Kidney (tissue), 14 donors: ENCODE data around the gene NCS1. TPM values are rescaled to one million over a fixed set of nuclear protein-coding genes. Genes with fewer than 3 reads are reported as not detected.

Source experiments
- DNase-seq, 5 donors: peaks; one replicate each; pipeline ENCODE4 v3.0.0-alpha.2; 2013 to 2020
- FAIRE-seq: peaks from 2 replicates; lab custom pipeline; 2012; peaks lifted over from hg19 to GRCh38; lab: Jason Lieb, UNC
- H3K27ac ChIP-seq, 2 donors: one replicate each; pipeline ENCODE4 v1.7.0; 2013; ENCODE audit warnings: low read depth in 2 of 2, low read length in 2 of 2, inconsistent platforms in 1 of 2
- H3K27me3 ChIP-seq: one replicate; pipeline ENCODE4 v1.7.1; 2013; ENCODE audit warnings: low read length, inconsistent platforms; ENCODE audit not compliant: control insufficient read depth, insufficient read depth
- H3K36me3 ChIP-seq, 3 donors: one replicate each; pipeline versions ENCODE4 v1.7.0 to v1.7.1; 2013; ENCODE audit warnings: low read length in 3 of 3, control low read depth in 1 of 3, inconsistent platforms in 1 of 3; ENCODE audit not compliant: insufficient read depth in 3 of 3, control insufficient read depth in 2 of 3
- H3K4me1 ChIP-seq, 3 donors: one replicate each; pipeline versions ENCODE4 v1.7.0 to v1.7.1; 2013; ENCODE audit warnings: low read length in 3 of 3, inconsistent platforms in 1 of 3, low read depth in 1 of 3; ENCODE audit not compliant: control insufficient read depth in 2 of 3, insufficient read depth in 2 of 3
- H3K4me3 ChIP-seq, 3 donors: one replicate each; pipeline versions ENCODE4 v1.7.0 to v1.8.1; 2013; ENCODE audit warnings: low read length in 3 of 3, control low read depth in 1 of 3, inconsistent platforms in 1 of 3
- H3K9ac ChIP-seq, 3 donors: one replicate each; pipeline versions ENCODE4 v1.7.0 to v1.7.1; 2013; ENCODE audit warnings: low read length in 3 of 3, control low read depth in 1 of 3, inconsistent platforms in 1 of 3
- H3K9me3 ChIP-seq, 3 donors: one replicate each; pipeline versions ENCODE4 v1.7.0 to v1.7.1; 2013; ENCODE audit warnings: low read length in 3 of 3, control low read depth in 1 of 3, inconsistent platforms in 1 of 3; ENCODE audit not compliant: control insufficient read depth in 2 of 3, insufficient read depth in 1 of 3
- CTCF ChIP-seq: IDR thresholded peaks from 3 replicates; pipeline ENCODE4 v1.5.1; 2012; ENCODE audit warnings: mild to moderate bottlenecking, moderate library complexity, borderline replicate concordance; ENCODE audit not compliant: insufficient read depth; ENCODE audit errors: extremely low read depth
- intact Hi-C: fragments of 100-400 bp; cut with DNase I; formaldehyde crosslinking; loops from one replicate; pipeline ENCODE4 v1.11.1; 2022
- polyA plus RNA-seq: library from polyadenylated mRNA; stranded (reverse); fragments of 350-450 nt; fragmentation: Illumina TruSeq; extraction: RNeasy Lipid Tissue Mini Kit (QIAGEN cat#74804); gene quantifications from one replicate; pipeline ENCODE4 v1.2.3, GENCODE V29; 2014; ENCODE audit warnings: low read depth, low replicate concordance; ENCODE audit not compliant: insufficient read depth
- total RNA-seq: library from RNA; stranded (reverse); fragmentation: NEBNext Ultra II Directional; extraction: Animal tissue kit (Norgen Biotek cat#: 25700); gene quantifications from one replicate; pipeline ENCODE4 v1.2.1, GENCODE V29; 2021
- donor health status: control.
- donor health status: control.
- donor health status: control.
- donor health status: control.
- donor health status: control.
- donor health status: DM: yes; HTN: yes; CAD: no.
- donor health status: Normal renal cell carcinoma (clear cell type).

The NCS1 gene
- total and polyA plus RNA-seq, 2 donors from 2014 or later, result 27.7 to 37.4 TPM

- no peaks in the 10 kb centered on the region for H3K9me3 ChIP-seq
- no peaks in the 10 kb centered on the region for H3K4me1 ChIP-seq
- no peak overlapping the region for H3K9ac ChIP-seq
- H3K4me3 ChIP-seq, result no peak overlapping the region
- intact Hi-C loops, result no loop called here
- no peak for FAIRE-seq
- no peaks in the 10 kb centered on the region for H3K36me3 ChIP-seq
- H3K27ac ChIP-seq, result no peak overlapping the region
- TF ChIP-seq CTCF, result no peak
- H3K27me3 ChIP-seq, result no peaks in the 10 kb centered on the region
- no peak for DNase-seq
Observed at GRCh38 chr9:130165579-130165978, 6.6 kb upstream of the NCS1 start.

- DNase-seq (no peak), FAIRE-seq (no peak)
- H3K36me3 ChIP-seq, result no peaks in the 10 kb centered on the region
- TF ChIP-seq CTCF, result no peak
- no peaks in the 10 kb centered on the region for H3K27me3 ChIP-seq
- H3K4me1 ChIP-seq, result no peaks in the 10 kb centered on the region
- H3K4me3 ChIP-seq, result no peak overlapping the region
- no peak overlapping the region for H3K27ac ChIP-seq
- intact Hi-C loops, result no loop called here
- no peak overlapping the region for H3K9ac ChIP-seq
- H3K9me3 ChIP-seq, result no peaks in the 10 kb centered on the region
Observed at GRCh38 chr9:130166399-130166798, 5.8 kb upstream of the NCS1 start.

- peaks cover 0 to 2% (median 0%) of the 10 kb centered on the region in 3 donors for H3K4me1 ChIP-seq
- no peak overlapping the region for H3K9ac ChIP-seq
- no peak overlapping the region for H3K4me3 ChIP-seq
- FAIRE-seq (no peak), DNase-seq (no peak)
- no peaks in the 10 kb centered on the region for H3K9me3 ChIP-seq
- TF ChIP-seq CTCF, result no peak
- intact Hi-C loops, result no loop called here
- H3K36me3 ChIP-seq, result no peaks in the 10 kb centered on the region
- no peaks in the 10 kb centered on the region for H3K27me3 ChIP-seq
- H3K27ac ChIP-seq, result no peak overlapping the region
Observed at GRCh38 chr9:130167927-130168326, 4.3 kb upstream of the NCS1 start.
